Measurements from ENCODE around the gene SERPINB8.
A peak's percentile ranks its signal among the peaks of the same experiment; 100 is the strongest.
"Not testable (repeated sequence)": the region's sequence is repeated elsewhere in the genome, so short reads cannot be mapped to it uniquely, and the experiment has no call there.

SERPINB8 gene

GRCh38 chr18:63969942-63970808 is at the start of gene SERPINB8:
Gene SERPINB8, plus strand, starts transcription at chr18:63970081. Its CDS starts 8,228 bp downstream, at chr18:63978309.
- TF ChIP-seq CTCF (IDR thresholded peaks at IDR 0.05; ENCODE audit: insufficient read depth, missing control alignments), result no peak
- DNase-seq (ENCODE audit: insufficient read length, low spot score) (peak; percentile 92), FAIRE-seq (peak; percentile 89)

GRCh38 chr18:63922049-63922448 is 47.8 kb upstream of the SERPINB8 start:
- no peak for TF ChIP-seq CTCF (IDR thresholded peaks at IDR 0.05; ENCODE audit: insufficient read depth, missing control alignments)
- DNase-seq (ENCODE audit: insufficient read length, low spot score) (no peak), FAIRE-seq (no peak)

GRCh38 chr18:63924551-63924950 is 45.3 kb upstream of the SERPINB8 start:
- DNase-seq (ENCODE audit: insufficient read length, low spot score), result no peak
- no peak for TF ChIP-seq CTCF (IDR thresholded peaks at IDR 0.05; ENCODE audit: insufficient read depth, missing control alignments)
- FAIRE-seq, result no peak

GRCh38 chr18:63928331-63928730 is 41.5 kb upstream of the SERPINB8 start:
- peak; percentile 96 for FAIRE-seq
- TF ChIP-seq CTCF (IDR thresholded peaks at IDR 0.05; ENCODE audit: insufficient read depth, missing control alignments), result no peak
- DNase-seq (ENCODE audit: insufficient read length, low spot score), result no peak

GRCh38 chr18:63929369-63929768 is 40.5 kb upstream of the SERPINB8 start:
- DNase-seq (ENCODE audit: insufficient read length, low spot score), result not testable (repeated sequence)
- FAIRE-seq, result peak; percentile 97

- FAIRE-seq, result no peak
- TF ChIP-seq CTCF (IDR thresholded peaks at IDR 0.05; ENCODE audit: insufficient read depth, missing control alignments), result no peak
- DNase-seq (ENCODE audit: insufficient read length, low spot score), result no peak
Observed at GRCh38 chr18:63930773-63931354, 39.0 kb upstream of the SERPINB8 start.

GRCh38 chr18:63936156-63936931 is 33.5 kb upstream of the SERPINB8 start:
- DNase-seq (ENCODE audit: insufficient read length, low spot score) (peak; percentile 91), FAIRE-seq (peak; percentile 94)
- TF ChIP-seq CTCF (IDR thresholded peaks at IDR 0.05; ENCODE audit: insufficient read depth, missing control alignments), result peak; percentile 68
